ENCODE data around the gene ZNF836. TPM values are rescaled to one million over a fixed set of nuclear protein-coding genes. Genes with fewer than 3 reads are reported as not detected.

The ZNF836 gene
- total RNA-seq, 4 donors from 2014 or later: 5.6 to 17.8 (median 8.7) TPM

GRCh38 chr19:52142001-52142595 is 29.3 kb downstream of the ZNF836 start:
- DNase-seq: no peak
- in situ Hi-C loops (cut with MboI; ENCODE audit: low pct_ligation_motif_present in 1 of 4, low pct_unique_long_range_greater_than_20kb in 1 of 4, low sequenced_read_pairs in 3 of 4): loop anchor here in 2 of 4 donors (5.0 to 10.0 kb wide), 2 partner anchors 93 to 95 kb away; no protein-coding TSS in a partner anchor
- Histone ChIP-seq H3K4me3 (no peak overlapping the region), H3K27me3 (no peaks in the 10 kb centered on the region), H3K4me1 (peaks cover 0 to 17% (median 14%) of the 10 kb centered on the region in 4 donors), H3K27ac (no peak overlapping the region), H3K9me3 (peaks cover 0 to 14% of the 10 kb centered on the region in 2 donors), H3K36me3 (no peaks in the 10 kb centered on the region)
- intact Hi-C loops (cut with DNase I; ENCODE audit: low total_unique reads): no loop called here
- TF ChIP-seq CTCF (IDR thresholded peaks at IDR 0.05) (no peak), POLR2A (IDR thresholded peaks at IDR 0.05) (no peak), EP300 (IDR thresholded peaks at IDR 0.05; ENCODE audit: low read depth) (no peak), POLR2AphosphoS5 (IDR thresholded peaks at IDR 0.05) (no peak)
- WGBS, 2 donors (ENCODE audit: low coverage in 1 of 2): 87% methylated on average over 3 of the region's 3 CpGs; no CpG with 5 or more reads in 1 of the 2 donors

GRCh38 chr19:52141203-52141602 is 30.2 kb downstream of the ZNF836 start:
- WGBS, 2 donors (ENCODE audit: low coverage in 1 of 2): 63% methylated on average over 2 of the region's 2 CpGs
- H3K4me3 ChIP-seq: no peak overlapping the region
- no peak overlapping the region for H3K27ac ChIP-seq
- in situ Hi-C loops (cut with MboI; ENCODE audit: low pct_ligation_motif_present in 1 of 4, low pct_unique_long_range_greater_than_20kb in 1 of 4, low sequenced_read_pairs in 3 of 4) (loop anchor here in 2 of 4 donors (5.0 to 10.0 kb wide), 2 partner anchors 94 to 96 kb away; no protein-coding TSS in a partner anchor), intact Hi-C loops (cut with DNase I; ENCODE audit: low total_unique reads) (no loop called here)
- DNase-seq: no peak
- no peak for TF ChIP-seq POLR2AphosphoS5 (IDR thresholded peaks at IDR 0.05)
- no peak for TF ChIP-seq CTCF (IDR thresholded peaks at IDR 0.05)
- no peak for TF ChIP-seq POLR2A (IDR thresholded peaks at IDR 0.05)
- no peak for TF ChIP-seq EP300 (IDR thresholded peaks at IDR 0.05; ENCODE audit: low read depth)
- H3K4me1 ChIP-seq: peaks cover 0 to 17% (median 14%) of the 10 kb centered on the region in 4 donors
- no peaks in the 10 kb centered on the region for H3K36me3 ChIP-seq
- H3K9me3 ChIP-seq: peaks cover 0 to 7% of the 10 kb centered on the region in 2 donors
- H3K27me3 ChIP-seq: no peaks in the 10 kb centered on the region

GRCh38 chr19:52140032-52140710 is 31.2 kb downstream of the ZNF836 start:
- Histone ChIP-seq H3K4me3 (peak overlapping the region in 2 of 4 donors; percentile 52 to 79), H3K36me3 (no peaks in the 10 kb centered on the region), H3K27me3 (no peaks in the 10 kb centered on the region), H3K9me3 (no peaks in the 10 kb centered on the region), H3K4me1 (peaks cover 0 to 17% (median 14%) of the 10 kb centered on the region in 4 donors), H3K27ac (peak overlapping the region; percentile 94 to 100 (median 96))
- in situ Hi-C loops (cut with MboI; ENCODE audit: low pct_ligation_motif_present in 1 of 4, low pct_unique_long_range_greater_than_20kb in 1 of 4, low sequenced_read_pairs in 3 of 4): loop anchor here in 2 of 4 donors (5.0 to 10.0 kb wide), 2 partner anchors 95 to 97 kb away; no protein-coding TSS in a partner anchor
- DNase-seq: no peak
- 11 to 13% methylated on average over 19 to 22 of the region's 22 CpGs for WGBS, 2 donors (ENCODE audit: low coverage in 1 of 2)
- intact Hi-C loops (cut with DNase I; ENCODE audit: low total_unique reads): no loop called here
- TF ChIP-seq EP300 (IDR thresholded peaks at IDR 0.05; ENCODE audit: low read depth) (no peak), POLR2A (IDR thresholded peaks at IDR 0.05) (no peak), POLR2AphosphoS5 (IDR thresholded peaks at IDR 0.05) (no peak), CTCF (IDR thresholded peaks at IDR 0.05) (no peak)

Data from transverse colon (tissue), 4 donors.